HG03521 (cell line): ENCODE data around the gene RPE65.
"Not testable (repeated sequence)": the region's sequence is repeated elsewhere in the genome, so short reads cannot be mapped to it uniquely, and the experiment has no call there.

Experiments
- ATAC-seq: cut with Tn5 transposase; IDR thresholded peaks from one replicate; pipeline ENCODE4 v1.9.1; 2021; ENCODE audit warnings: mild to moderate bottlenecking, moderate library complexity; ENCODE audit not compliant: unreplicated experiment

RPE65 gene

DNA sequence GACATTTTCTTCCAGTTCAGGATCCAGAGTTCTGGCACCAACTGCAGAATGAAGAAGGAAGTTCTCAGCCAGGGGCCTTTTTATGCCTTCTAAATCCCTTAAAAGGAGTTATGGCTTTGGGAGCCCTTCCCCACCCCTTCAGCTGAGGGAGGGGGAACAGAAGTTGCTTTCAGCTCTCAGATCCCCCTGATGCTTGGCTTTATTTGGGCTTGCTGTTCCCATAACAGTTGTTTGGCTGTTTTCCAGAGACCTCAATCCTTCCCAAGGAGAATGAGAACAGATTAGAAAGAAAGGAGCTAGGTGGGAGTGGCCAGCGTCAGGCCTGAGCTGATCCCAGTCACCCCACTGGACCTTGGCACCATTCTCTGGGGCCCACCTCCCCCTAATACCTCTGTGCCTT, at the start of gene RPE65:
Gene RPE65, minus strand, starts transcription at position 54 of the 400 bp plus-strand sequence. Its CDS starts 49 bp downstream, at position 5.
- no peak for ATAC-seq

DNA sequence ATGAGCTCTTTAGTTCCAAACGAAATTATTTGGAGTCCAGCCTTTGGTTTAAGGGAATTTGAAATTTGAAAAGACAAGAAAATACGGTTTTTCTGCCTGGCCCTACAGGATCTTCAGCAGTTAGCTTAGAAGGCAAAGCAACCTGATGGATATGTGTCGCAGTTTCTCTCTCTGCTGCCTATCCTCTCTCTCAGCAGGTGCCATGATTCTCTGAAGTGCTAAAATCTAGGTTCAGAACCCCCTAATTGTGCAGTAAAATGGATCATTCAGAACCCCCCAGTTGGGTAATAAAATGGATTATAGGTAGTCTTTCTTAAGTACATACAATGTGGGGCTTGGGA, 47.6 kb upstream of the RPE65 start:
- ATAC-seq, result peak; percentile 12

DNA sequence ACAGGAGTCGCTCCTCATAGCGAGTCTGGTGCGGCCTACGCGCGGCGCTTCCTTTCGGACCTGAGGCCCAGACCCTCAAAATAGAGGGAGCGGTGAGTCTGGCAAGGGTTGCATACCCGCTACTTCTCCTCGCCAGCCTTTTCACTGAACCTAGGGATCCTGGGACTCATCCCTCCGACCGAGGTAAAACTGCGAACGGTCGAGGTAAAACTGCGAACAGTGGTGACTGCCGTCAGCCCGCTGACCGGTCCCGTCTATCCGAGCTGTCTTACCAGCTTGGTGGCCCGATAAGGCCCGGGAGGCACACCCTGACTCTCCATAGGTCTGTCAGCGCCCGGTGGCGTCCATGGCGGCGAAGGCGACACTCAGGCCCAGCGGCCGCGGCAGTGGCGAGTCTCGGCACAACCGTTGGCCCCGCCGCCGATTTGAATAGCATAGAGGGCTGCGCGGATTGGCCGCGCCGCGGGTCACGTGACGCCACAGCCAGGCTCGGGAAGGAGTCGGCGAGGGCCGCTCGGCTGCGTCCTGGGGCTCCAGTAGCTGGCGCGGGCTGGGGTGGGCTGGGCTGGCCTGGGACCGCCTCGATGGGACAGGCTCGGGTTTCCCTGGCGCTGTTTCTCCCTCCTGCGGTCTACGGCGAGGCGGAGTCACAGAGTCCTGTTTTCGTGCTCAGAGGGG, 47.1 kb upstream of the RPE65 start, which contains the start of gene DEPDC1:
Gene DEPDC1, minus strand, starts transcription at position 403 of the 678 bp plus-strand sequence. Its CDS starts 83 bp downstream, at position 320.
- ATAC-seq, result peak; percentile 95

DNA sequence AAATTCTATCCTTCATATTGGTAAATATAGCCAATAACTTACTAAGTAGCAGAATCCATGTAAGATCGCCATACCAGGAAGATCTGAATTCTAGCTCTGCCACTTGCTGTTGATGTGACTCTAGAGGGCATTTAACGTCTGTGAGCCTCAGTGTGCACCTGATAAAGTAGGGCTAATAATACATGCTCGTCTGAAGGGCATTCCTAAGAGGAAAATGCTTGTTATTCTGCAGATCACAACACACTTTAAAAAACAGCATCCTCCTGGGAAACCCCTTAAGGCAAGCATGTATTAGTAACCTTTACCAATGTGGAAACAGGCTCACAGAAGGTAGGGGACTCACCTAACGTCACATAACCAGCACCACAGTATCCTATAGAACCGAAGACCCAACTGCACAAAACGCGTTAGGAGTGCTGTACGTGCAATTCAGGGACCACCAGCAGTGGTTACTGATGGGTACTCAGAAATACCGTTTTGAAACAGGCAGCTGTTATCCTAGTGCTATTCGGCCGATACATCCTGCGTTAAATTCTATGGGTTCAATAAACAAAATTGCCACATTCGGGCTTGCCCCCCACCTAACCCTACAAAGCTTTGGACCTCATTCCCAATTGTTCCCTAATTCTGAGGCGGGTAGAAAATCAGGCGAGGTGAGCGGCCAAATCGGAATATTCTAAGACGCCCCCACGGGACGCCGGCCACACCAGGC, 46.4 kb upstream of the RPE65 start:
- ATAC-seq, result peak; percentile 9

DNA sequence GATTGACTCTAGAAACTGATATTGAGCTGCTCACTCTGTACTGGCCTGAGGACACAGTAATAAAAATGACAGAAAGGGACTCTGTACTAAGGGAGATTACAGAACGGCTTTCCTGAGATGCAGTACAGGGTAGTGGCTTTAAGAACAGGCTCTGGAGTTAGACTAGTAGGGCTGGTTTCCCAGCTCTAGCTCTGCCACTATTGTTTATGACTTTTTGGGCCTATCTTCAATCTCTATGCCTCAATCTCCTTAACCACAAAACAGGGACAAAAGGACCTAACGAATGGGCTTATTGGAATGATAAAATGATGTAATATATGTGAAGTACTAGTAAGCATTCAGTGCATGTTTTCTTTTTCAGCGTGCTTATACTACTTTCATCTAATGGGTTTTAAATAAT, 45.8 kb upstream of the RPE65 start:
- no peak for ATAC-seq

DNA sequence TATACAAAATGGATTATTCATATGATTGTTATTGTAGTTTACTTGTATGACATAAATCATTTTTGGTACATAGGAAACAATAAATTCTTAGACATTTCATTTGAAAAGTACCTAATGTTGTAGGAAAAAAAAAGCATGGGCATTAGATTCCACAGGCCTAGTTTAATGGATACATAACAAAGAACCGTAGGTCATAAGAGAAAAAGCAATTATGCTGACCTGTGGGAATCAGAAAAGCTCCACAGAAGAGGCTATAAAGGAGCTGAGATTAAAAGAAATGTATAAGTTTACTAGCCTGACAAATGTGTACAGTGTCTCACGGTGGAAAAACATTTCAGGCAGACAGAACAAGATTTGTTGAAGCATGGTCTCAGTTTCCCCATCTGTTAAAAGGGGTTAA, 43.4 kb upstream of the RPE65 start:
- no peak for ATAC-seq

DNA sequence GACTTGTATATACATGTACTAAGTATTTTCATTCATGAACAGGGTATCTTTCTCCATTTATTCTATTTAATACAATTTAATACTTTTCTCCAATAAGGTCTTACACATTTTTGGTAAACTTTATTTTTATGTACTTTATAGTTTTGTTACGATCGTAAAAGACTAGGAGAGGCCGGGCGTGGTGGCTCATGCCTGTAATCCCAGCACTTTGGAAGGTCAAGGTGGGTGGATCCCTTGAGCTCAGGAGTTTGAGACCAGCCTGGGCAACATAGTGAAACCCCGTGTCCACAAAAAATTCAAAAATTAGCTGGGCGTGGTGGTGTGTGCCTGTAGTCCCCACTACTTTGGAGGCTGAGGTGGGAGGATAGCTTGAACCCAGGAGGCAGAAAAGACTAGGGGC, 42.5 kb upstream of the RPE65 start:
- not testable (repeated sequence) for ATAC-seq

DNA sequence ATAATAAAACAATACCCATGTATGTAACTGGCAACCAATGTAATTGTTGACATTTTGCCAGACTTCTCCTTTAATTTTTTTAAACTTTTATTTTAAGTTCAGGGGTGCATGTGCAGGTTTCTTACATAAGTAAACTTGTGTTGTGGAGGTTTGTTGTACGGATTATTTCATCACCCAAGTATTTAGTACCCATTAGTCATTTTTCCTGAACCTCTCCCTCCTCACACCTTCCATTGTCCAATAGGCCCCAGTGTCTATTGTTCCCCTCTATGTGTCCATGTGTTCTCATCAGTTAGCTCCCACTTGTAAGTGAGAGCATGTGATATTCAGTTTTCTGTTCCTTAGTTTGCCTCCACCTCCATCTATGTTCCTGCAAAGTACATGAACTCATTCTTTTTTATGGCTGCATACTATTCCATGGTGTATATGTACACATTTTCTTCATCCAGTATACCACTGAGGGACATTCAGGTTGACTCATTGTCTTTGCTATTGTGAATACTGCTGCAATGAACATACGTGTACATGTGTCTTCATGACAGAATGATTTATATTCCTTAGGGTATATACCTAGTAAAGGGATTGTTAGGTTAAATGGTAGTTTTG, 40.4 kb upstream of the RPE65 start:
- ATAC-seq, result no peak

DNA sequence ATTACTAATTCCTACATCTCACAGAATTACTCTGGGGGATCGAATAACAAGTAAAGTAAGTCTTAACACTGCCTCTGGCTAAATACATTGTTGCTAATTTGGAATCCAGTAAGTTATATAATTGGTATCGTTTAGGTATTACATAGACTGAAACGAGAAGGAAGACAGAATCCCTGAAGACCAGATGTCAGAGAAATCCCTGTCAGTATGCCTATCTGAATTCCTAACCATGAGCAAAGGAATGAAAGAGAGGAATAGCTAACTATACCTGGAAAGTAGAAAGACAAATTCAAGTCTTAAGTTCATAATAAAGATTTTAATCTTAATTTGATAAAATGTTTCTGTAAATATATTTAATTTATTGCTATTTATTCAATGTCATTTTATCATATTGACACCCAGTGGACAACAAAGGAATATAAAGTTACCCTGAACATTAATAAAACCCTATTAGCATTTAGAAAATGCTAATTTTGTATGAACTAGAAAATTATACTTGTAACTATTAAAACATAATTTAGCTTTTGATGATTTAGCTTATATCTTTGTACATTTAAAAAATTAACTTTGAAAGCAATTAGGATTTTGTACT, 35.8 kb upstream of the RPE65 start:
- no peak for ATAC-seq

DNA sequence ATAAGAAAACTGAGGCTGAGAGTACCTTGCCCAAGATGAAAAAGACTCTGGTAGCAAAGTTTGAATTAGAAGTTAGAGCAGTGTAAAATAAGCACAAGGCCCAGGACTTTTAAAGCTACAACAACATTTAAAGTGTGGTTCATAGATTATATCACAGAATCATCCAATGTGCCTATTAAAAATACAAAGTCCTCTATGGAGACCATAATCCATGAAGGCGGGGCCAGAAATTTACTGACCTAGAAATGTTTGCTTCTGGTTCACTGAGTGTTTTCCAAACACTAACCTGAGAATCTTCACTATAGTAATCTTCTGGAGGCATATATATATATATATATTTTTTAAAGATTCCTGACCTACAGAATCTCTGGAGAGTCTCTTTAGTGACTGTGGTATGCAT, 34.9 kb upstream of the RPE65 start:
- no peak for ATAC-seq

DNA sequence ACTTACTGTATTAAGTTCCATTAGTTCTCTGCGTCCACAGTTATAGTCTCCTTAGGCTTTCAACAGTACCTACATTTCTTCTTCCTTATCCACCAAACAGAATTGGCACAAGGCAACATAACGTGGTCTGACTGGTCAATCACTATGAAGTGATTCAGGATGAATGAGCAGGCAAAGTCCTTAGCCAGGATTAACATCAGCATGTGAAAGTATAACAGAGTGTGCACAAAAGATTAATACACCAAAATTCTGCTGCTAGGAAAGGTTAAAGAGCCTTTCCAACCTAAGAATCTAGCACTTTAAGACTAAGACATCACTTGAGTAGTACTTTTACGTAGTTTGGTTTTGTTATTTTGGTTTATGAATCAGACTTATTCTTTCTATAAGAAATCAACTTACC, 31.3 kb upstream of the RPE65 start:
- no peak for ATAC-seq

DNA sequence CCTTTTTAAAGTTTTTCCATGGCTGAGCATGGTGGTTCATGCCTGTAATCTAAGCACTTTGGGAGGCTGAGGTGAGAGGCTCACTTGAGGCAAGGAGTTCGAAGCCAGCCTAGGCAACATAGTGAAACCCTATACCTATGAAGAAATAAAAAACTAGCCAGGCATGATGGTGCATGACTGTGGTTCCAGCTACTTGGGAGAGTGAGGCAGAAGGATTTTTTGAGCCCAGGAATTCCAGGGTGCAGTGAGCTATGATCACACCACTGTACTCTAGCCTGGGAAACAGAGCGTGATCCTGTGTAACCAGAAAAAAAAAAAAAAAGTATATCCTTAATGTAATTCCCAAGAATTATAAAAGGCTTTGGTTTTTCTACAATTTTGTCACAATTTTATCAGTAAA, 29.7 kb upstream of the RPE65 start:
- ATAC-seq, result no peak

DNA sequence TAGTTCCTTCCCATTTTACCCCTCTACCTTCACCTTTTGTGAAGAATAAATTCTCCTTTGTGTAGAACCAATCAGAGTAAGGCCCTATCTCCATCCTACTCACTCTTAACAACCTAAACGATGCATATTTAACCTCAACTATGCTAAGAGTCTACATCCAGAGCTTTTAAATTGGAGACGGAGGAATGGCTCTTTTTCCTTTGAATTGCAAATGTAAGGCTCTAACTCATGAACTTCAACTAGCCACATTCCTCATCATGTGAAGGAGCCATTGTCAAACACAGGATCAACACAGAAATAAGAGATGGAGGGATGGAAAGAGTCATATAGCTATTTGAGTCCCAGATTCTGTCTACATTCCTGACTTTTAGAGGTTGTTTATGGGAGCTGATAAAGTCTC, 28.9 kb upstream of the RPE65 start:
- no peak for ATAC-seq

DNA sequence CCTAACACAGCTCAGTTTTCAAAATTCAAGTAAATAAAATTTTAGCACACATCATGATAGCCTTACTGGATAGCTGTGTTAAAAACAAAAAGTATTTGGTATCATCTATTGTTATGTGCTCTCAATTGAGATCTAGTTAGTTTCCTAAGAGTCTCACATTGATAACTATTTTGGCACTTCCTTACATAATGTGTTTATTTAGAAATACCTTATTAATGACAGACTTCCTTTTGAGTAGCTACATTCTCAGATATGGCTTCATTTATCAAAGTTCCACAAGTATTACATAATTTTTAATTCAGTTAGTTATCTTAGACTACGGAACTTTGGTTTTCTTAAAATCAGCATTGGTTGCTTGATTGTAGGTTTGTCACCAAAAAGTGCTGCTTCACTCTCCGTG, 26.9 kb upstream of the RPE65 start:
- not testable (repeated sequence) for ATAC-seq

DNA sequence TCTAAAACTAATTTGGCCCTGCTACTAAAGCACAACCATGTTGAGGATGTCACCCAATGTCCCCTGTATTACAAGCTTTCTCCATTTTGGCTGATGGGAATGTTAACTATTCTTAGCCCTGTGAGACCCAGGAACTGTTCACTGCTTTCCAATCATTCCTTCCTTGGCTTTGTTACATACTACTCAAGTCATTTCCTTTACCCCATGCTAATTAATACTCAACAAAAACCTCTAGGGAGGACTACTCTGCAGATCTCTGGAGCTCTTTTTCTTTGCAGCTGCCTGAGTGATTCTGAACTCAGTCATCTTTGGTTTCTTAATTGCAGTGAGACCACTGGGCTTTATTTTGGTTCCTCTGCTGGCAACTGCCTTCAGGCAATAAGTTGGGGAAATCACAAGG, 23.3 kb upstream of the RPE65 start:
- no peak for ATAC-seq

DNA sequence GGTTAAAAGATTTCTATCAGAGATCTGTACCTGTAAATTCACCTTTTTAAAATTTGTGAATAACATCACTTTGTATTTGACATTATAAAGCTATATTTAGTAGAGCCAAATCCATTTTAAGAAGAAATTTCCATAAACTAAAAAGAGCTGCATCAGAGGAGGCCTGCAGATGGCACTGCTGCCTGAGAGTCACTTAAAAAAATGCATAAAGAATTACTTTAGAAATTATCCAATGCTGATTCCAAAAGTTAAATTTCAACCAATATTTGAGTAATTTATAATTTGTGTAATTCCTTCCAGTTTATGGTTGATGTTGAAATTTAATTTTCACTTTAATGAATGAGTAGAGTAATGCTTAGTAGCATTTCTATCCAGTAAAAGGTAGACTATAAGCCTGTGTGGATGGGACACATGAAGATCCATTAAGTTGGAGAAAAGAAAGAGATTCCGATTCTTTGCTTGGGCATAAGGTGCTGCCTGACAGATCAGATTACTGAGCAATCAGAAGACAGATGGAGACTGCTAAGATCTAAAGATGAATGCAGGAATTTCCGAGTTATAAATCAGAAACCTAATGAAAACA, 20.7 kb upstream of the RPE65 start:
- ATAC-seq, result no peak

DNA sequence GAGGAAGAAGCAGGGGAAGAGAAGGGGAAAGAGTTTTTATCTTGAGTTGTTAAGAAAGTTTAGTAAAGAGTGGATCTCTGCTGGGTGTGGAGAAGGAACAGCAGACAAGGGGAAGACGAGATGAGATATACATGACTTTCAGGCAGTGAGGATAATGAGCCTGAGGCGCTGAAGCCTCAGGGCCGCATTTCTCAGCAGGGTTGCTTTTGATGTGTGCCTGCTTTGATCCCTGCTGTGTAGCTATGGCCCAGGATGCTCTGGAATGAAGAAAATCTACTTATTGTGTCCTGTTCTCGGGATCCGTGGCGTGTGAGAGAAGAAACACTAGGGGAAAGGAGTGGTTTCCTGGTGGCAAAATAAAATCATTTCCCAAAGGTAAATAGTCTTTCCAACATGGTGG, 15.1 kb upstream of the RPE65 start:
- ATAC-seq, result no peak

DNA sequence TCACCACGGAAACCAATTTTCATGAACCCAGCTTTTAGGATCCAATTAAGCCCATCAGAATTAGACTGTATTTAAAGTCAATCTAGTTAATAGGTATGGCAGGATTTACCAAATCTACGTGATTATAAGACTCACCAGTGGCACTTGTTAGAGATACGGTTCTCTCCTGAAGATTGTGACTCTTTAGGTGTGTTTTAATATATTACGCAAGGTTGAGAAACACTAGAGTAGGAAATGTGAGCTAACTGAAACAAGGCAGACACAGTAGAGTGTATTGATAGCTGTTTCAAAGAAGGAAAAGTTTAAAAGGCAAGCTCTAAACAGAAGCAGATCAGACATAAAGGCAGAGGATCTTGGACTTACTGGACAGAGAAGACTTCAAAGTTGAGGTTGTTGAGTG, 11.2 kb upstream of the RPE65 start:
- ATAC-seq, result no peak

DNA sequence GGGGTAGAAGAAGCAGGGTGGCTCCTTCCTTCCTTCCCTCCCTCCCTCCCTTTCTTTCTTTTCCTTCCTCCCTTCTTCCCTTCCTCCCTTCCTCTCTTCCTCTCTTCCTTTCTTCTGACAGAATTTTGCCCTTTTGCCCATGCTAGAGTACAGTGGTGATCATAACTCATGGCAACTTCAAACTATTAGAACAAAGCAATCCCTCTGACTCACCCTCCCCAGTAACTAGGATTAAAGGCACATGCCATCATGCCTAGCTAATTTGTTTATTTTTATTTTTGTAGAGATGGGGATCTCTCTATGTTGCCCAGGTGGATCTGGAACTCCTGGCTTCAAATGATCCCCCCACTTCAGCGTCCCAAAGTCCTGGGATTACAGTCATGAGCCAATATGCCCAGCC, 10.0 kb upstream of the RPE65 start:
- ATAC-seq, result no peak

DNA sequence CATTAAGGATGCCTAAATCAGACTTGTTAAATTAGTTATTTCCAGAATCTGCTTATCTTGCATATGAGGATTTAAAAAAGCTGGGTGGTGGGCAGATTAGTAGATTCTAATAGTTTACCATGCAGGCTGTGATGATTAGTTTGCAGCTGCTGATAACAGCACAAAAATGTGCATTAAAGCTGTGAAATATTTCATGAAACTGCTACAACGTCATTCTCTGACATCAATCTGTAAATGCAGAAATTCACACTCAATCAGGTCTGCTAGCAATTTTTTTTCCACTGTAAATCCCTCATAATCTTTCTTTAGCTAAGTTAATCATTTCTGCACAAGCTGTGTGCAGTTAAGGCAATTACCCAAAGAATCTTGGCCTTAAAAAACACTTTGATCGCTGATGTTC, 9.3 kb upstream of the RPE65 start:
- no peak for ATAC-seq

DNA sequence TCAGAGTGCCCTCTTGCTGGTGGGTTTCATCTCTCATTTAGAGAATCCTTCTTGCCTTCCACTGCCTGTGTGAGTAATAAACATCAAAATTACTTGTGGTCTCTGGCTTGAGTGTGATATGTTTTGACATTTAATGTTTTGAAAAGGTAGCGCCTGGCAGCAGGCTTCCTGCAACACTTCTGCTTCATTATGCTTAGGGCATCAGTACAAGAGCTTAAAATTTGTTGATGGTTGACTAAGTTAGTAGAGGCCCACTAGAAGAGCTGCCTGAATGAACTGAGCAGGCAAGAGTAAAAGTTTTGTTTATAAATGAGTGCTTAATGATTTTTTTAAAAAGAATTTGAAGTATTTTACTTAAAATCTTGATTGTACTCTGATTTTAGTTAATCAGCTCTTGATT, 6.4 kb upstream of the RPE65 start:
- ATAC-seq, result no peak

DNA sequence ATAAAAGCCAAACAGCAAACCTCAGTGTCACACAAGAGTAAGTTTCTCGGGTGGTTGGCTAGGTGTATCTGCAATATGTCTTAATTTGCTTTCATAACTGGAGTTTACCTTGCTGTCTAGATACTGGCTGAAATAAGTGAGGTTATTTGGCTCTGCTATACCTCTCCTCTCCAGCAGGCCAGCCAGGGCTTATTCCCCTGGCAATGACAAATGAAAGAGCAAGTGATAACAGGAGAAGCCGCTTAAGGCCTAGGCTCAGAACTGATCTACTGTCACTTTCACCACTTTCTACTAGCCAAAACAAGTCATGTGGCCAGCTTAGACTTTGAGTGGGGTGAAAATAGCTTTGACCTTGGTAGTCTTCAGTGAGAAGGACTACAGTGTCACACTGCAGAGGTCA, 4.8 kb upstream of the RPE65 start:
- peak; percentile 65 for ATAC-seq
